ENCODE data around the gene APOBEC3A.
"Not testable (repeated sequence)": the region's sequence is repeated elsewhere in the genome, so short reads cannot be mapped to it uniquely, and the experiment has no call there.

APOBEC3A gene

DNA sequence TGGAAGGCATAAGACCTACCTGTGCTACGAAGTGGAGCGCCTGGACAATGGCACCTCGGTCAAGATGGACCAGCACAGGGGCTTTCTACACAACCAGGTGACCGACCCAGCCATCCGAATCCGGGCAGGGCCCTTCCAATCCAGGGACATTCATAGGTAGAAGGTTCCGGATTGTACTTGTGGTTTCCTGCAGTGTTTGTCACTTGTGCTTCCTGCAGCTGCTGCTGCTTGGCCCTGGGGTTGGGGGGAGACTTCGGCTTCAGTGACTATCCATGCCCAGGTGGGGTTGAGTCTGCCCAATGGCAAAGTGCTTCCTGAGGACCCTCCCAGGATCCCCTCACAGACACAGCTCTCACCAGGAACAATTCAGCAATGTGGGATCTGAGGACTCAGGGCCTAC is 2.2 kb downstream of the APOBEC3A start:
- DNase-seq (ENCODE audit: low spot score): no peak

DNA sequence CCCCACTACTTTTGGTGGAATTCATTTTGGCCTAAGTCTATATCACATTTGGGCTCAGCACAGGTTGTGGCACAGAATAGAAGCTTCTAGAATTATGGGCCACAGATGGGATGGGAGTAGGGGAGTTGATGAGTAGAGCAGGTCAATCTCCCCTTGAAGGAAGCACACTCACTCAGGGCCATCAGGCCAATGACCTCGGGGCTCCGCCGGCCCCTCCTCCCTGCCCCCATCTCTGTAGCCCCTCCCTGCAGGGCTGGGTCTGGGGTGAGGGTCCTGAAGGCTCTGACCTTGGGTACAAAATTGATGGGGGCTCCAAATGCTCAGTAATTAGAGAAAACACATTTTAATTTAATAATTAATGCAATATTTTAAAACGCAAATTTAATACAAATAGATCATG is 3.3 kb downstream of the APOBEC3A start:
- not testable (repeated sequence) for DNase-seq (ENCODE audit: low spot score)

DNA sequence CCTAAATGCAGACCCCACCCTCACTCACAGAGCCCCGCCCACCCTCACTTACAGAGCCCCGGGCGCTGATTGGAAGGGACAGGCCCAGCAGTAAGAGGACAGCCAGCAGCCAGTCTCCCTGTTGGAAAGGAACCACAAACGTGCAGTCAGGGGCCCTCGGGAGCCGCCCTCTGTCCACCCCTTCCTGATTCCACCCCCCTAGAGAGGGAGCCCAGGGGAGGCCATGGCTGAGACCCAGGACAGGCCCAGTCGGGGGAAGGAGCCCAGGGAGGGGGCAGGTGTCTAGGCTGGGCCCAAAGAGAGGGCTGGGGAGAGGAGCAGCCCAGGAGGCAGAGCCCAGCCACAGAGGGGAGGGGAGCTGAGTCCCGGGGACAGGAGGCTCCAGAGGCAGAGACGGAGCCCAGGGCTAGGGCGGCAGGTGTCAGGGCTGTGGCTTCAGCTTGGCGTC is 5.9 kb downstream of the APOBEC3A start:
- DNase-seq (ENCODE audit: low spot score): not testable (repeated sequence)

DNA sequence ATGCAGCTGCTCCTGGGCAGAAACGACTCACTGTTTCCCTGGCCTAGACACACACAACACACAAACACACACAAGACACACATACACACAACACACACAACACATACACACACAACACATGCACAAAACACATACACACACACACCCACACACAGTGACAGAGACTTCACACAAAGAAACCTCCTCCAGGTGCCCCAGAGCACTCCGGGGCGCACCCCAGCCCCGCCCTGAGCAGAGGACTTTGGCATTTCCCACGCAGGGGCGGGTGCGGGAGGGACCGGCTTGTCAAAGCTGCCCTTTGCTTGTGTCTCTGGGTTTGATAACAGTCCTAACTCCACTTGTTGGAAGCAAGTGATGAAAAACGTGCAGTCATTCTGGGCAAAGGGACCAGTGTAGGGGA is 6.5 kb downstream of the APOBEC3A start:
- no peak for DNase-seq (ENCODE audit: low spot score)

DNA sequence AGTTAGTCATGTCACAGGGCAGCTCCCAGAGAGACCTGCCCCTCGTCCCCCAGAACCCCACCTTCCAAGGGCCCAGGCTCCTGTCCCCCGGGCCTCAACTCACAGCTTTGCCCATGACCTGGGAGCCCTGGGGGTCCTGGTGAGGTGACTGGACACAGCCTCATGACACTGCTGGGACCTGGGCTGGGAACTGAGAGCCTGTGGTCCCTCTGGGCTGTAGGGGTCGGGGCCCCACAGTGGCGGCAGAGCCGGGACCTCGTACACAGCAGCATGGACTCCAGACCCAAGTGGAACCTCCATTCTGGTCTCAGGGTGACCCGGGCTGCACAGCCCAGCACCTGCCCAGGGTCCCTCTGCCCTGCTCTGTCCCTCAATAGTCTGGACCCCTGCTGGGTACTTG is 6.9 kb downstream of the APOBEC3A start:
- DNase-seq (ENCODE audit: low spot score): no peak

DNA sequence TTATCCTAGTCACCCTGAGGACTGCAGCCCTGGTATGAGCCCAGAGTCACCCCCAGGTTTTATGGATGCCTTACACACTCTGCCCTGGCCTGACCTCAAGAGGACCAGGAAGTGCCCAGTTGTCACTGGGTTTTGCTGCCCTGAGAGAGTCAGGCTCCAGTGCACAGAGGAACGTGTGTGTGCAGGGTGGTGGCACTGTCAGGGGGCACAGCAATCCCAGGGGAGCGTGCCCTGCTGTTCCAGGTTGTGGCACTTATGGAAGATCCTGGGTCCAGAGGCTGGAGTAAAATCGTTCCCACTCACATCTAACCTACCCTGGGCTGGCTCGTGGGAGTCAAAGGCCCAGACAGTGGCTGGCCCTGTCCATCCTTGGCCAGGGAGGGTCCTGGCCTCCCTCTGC is 7.6 kb downstream of the APOBEC3A start:
- no peak for DNase-seq (ENCODE audit: low spot score)

DNA sequence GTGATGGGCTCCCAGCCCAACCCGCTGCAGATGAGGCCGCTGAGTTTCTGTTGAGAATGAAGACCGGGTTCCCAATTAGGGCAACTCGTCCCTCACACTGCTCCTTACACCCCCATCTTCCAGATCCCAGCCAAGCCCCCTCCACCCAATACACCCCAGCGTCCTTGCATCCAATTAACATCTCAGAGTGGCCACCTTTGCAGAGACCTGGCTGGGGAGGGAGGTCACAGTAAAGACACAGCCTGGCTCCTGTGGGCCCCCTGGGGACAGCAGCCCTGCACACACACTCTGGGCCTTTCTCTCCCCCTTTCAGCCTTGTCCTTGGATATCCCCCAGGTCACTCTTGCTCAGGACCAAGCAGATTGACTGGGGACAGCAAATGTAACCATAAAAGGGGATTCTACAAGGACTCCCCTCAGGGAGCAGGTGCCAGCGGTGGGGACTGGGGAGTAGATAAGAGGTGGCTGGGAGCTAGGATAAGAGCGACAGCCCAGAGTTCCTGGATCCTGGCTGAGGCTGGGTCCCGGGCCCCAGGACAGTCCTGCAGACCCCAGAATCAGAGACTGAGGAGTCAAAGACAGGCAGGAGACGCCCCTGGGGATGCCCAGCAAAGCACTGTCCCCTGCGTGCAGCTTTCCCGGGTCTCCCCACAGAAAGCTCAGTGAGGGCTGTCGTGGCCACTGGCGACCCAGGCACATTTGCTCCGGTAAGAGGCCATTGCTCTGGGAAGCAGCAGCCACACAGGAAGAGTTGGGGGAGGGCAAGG is 8.4 kb downstream of the APOBEC3A start:
- DNase-seq (ENCODE audit: low spot score): no peak

DNA sequence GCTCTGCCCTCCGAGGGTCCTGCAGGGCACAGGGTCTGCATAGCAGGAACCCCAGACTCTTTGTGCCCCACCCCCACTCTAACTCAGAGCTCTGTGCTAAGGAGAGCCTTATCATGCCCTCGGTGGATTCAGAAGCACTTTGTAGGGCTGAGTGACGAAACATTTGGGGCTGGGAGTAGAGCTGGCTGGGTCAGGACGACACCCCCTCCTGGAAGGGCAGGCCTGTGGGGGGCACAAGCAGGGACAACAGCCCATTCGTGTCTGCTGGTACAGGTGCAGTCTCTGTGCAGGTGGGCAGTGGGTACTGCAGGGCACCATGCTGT is 8.9 kb downstream of the APOBEC3A start:
- no peak for DNase-seq (ENCODE audit: low spot score)

DNA sequence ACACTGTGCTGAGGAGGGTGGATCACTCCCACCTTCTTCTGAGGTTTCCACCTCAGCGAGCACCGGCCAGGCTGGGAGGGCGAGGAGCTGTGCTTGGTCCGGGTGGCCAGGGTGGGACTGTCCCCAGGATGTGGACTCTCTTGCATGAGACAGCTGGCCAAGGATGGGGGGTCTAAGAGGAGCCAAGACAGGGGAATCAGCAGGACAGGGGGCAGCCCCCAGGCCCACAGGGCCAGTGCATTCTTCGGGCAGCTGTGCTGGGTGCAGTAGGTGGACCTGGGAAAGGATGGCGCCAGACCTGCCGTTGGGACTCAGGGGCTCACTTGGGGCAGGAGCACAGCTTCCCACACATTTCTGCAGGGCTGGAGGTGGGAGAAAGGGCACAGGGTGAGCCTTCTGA is 9.5 kb downstream of the APOBEC3A start:
- no peak for DNase-seq (ENCODE audit: low spot score)

DNA sequence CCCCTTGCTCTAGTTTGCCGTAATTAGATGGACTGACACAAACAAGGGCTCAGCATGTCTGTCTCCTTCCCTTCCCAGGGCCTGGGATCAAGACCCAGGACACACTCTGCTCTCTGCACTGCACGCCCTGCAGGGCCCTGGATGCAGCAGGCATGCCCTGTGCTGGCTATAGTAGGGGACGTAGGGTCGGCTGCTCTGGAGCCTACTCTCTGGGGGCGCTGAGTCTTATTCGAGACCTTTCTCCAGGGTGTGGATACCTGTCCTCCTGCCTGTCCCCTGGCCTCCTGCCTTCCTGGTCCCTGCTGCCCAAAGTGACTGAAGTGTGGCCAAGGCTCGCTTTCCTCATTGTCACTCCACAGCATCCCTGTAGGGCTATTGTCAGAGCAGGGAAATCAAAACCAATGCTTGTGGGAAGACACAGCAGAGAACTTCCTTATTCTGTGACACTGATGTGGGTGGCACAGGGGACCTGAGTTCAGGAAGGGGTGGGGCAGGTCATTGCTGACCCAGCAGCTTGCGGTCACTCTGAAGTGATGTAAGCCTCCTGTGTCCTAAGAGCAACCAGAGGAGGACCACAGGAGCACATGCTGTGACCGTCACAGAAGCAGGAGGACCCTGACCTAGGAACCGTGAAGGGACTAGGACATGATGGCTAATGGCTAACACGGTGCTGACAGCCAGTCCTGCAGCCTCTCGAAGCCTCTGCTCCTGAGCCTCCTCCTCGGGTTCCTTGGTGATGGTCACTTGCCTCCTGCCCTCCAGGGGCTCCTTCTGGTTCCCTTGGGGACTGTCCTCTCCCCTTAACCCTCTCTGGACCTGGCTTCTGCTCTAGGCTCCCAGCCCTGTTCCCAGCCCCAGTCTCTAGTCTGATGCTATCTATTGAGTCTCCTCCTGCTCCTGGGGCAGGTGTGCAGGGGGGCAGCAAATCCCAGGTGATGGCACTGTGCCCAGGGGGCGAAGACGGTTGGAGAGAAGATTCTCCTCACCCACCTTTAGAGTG is 10.3 kb downstream of the APOBEC3A start:
- DNase-seq (ENCODE audit: low spot score): no peak

DNA sequence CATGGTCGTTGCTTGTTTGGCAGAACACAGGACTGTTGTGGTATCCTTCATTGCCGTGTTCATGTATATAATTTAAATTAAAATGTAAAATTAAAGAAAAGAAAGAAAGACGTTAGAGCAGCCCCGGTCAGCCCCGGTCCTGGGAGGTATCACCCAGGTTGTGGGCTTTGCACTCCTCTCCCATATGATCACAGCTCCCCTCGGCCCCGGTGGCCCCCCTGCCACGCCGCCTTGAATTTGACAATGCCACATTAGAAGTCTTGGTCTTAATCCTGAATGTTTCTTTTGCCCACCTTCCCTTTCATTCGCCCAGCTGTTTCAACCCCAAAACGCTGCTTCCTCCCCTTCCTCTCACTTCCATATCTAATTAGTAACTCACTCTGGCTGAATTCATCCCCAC is 11.4 kb downstream of the APOBEC3A start:
- DNase-seq (ENCODE audit: low spot score): no peak

DNA sequence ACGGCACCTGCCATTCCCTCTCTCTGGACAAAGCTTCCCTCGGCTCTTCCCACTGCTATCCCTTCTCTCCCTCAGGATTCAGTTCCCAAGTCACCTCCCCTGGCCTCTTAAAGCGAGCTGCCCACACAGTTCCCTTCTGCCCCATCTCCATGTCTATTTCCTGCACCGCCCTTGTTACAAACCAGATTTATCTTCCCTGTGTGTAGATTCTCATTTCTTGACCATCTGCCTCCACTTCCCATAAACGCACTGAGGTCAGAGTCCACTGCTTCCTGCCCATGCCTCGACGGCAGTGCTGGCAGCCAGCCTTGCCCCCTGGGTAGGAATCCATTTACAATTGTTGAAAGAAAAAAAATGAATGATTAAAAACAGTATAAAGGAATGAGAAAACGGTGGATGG is 13.1 kb downstream of the APOBEC3A start:
- DNase-seq (ENCODE audit: low spot score): no peak

DNA sequence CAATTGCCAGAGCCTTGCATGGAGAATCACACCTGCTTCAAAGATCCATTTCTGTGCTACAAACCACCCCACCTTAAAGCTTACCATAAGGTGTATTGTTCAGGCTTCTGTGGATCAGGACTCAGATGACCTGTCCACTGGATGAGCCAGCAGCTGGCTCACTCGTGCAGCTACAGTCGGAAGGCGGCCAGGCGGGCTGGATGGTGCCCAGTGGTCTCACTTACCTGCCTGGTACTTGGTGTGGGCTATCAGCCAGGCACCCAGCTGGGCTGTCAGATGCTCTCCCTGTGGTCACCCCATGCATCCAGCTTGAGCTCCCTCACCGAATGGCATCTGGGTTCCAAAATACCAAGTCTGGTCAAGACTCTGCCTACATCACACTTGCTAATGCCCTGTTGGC is 13.8 kb downstream of the APOBEC3A start:
- no peak for DNase-seq (ENCODE audit: low spot score)

DNA sequence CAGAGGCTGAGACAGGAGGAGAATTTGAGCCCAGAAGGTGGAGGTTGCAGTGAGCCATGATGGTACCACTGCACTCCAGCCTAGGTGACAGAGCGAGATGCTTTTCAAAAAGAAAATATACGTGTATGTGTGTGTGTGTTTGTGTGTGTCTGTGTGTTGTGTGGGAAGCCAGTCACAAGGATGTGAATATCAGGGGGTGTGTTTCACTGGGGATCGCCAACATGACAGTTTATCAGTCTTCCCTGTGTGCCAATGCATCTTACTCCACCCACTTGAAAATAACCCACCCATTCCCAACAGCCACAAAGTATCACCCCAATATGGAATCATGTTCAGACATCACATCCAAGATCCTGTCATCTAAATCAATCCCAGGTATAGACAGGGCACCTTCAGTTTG is 14.4 kb downstream of the APOBEC3A start:
- DNase-seq (ENCODE audit: low spot score): no peak

DNA sequence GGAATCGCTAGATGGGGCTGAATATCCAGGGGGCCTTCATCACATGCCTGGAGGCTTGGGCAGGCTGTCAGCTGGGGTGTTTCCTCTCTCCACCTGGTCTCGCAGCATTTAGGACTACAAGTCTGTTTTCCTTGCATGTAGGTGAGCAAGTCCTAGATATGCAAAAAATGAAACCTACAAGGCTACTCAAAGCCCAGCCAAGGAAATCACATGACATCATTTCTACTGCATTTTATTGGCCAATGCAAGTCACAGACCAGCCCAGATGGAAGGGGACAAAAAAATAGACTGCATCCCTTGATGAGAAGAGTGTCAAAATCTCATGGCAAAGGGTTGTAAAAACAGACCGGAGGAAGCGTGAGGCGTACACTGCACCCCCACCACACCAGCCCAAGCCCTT is 15.1 kb downstream of the APOBEC3A start:
- no peak for DNase-seq (ENCODE audit: low spot score)

DNA sequence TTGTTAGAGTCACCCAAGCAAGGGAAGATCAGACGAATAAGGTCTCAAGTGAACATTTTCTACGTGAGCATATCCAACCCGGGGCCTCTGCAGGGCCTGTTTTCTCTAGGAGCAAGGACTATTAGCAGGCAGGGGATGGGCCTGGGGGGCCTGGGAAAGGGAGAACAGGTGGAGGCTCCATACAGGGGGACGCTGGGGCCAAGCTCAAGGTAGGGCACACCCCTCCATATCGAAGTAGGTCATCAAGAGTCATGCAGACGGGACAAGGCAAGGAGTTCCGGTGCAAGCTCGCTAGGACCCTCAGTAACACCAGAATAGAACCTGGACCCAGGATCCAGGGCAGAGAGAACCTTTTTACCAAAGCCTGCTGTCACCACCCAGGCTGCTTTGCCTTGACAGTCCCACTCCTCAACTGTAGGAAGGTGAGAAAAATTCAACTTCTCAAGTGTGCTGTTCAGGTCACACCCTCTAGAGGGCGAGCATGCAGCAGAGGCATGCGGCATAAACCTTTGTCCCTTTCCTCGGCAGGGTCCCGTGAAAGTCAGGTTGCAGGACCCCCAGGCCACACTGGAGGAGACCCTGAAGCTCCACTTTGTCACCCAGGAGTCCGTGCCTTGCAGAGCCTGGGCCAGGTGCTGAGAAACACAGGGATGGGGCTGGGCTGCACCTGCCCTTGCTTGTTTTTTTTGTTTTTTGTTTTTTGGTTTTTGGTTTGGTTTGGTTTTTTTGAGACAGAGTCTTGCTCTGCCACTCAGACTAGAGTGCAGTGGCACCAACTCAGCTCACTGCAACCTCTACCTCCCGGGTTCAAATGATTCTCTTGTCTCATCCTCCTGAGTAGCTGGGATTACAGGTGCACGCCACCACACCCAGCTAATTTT is 16.1 kb downstream of the APOBEC3A start:
- DNase-seq (ENCODE audit: low spot score): no peak

DNA sequence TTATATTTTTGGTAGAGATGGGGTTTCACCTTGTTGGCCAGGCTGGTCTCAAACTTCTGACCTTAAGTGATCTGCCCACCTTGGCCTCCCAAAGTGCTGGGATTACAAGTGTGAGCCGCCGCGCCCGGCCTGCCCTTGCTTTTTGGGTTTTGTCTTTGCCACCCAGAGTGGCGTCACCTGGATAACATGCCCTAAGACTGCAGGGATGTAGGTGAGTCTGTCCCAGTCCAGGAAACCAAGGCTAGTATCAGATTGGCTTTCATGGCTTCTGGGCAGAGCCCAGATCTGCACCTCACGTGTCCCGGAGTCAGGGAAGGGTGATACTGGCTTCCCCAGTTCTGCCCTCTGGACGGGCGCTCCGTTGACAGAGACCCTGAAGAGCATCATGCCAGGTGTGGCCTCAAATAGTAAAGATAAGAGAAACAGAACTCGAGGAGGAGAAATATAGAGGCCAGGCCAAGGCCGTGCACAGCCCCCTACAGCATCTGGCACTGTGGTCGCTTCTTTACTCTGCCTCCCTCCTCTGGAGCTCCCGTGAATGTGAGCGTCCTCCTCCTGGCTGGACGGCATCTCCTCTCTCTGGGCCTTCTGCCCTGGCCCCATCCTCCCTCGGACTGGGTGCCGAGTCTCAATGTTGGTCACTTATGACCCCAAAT is 16.9 kb downstream of the APOBEC3A start:
- DNase-seq (ENCODE audit: low spot score): no peak

DNA sequence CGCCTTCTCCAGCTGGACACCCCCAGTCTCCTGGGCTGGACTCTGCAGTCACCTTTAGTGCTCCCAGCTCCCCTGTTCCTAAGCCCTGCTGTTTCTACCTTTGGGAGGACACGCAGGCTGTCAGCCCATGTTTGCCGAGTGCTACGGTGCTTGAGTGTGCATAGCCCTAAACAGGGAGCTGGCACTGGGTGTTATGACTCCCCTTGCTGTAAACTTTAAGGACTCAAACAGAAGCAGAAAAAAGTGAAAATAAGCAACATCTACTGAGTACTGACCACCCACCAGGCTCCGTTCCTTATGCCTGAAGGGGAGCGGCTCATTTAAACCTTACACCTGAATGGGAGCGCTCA is 17.4 kb downstream of the APOBEC3A start:
- DNase-seq (ENCODE audit: low spot score): no peak

DNA sequence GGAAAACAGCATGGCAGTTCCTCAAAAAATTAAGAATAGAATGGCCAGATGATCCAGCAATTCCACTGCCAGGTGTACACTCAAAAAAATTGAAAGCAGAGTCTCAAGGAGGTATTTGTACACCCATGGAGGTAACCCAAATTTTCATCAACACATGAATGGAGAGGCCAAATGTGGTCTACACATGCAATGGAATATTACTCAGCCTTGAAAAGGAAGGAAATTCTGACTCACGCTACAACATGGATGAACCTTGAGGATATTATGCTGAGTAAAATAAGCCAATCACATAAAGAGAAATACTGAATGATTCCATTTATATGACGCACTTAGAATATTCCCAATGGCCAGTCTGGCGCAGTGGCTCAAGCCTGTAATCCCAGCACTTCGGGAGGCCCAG is 19.9 kb downstream of the APOBEC3A start:
- not testable (repeated sequence) for DNase-seq (ENCODE audit: low spot score)

DNA sequence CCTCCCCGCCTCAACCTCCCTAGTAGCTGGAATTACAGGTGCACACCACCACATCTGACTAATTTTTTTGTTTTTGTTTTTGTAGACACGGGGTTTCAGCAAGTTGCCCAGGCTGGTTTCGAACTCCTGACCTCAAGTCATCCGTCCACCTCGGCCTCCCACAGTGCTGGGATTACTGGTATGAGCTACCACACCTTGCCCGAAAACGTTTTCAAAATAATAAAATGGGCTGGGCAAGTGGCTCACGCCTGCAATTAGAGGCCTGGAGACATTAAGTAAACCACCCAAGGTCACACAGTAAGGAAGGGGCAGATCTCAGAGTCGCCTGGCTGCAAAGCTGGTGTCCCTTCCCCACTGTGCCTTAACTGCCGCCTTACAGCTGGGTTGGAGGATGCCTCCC is 23.2 kb downstream of the APOBEC3A start:
- not testable (repeated sequence) for DNase-seq (ENCODE audit: low spot score)
